HepG2 (cell line): ENCODE measurements around the gene SYNE3. TPM values are rescaled to one million over a fixed set of nuclear protein-coding genes. Genes with fewer than 3 reads are reported as not detected.

Experiments
- ATAC-seq: fragments of 200-7000 bp; cut with Tn5 transposase; 3 replicates; pipeline ENCODE4 v1.9.1; 2020; ENCODE audit warnings: mild to moderate bottlenecking, moderate library complexity
- BruUV-seq: library from RNA; stranded (reverse); fragments of 400-500 nt; replicated peaks from 2 replicates; lab custom pipeline; 2021; lab: Mats Ljungman, UMichigan
- CTCF ChIA-PET: fragments of 300-600 bp; formaldehyde crosslinking; extraction: SDS; loops from one replicate; lab custom pipeline; 2021; ENCODE audit warnings: low total read pairs, inconsistent platforms, low intra/inter-chr PET ratio; lab: Yijun Ruan, JAX
- POLR2A ChIA-PET: fragments of 350-600 bp; sonication (Branson Sonifier 250); formaldehyde crosslinking; loops from one replicate; lab custom pipeline; 2020; ENCODE audit warnings: antibody characterized with exemption, inconsistent platforms; lab: Yijun Ruan, JAX
- DNase-seq: peaks from one replicate; pipeline ENCODE4 v3.0.0-alpha.2; 2015; ENCODE audit warnings: low spot score
- FAIRE-seq: peaks from 3 replicates; lab custom pipeline; 2011; peaks lifted over from hg19 to GRCh38; lab: Jason Lieb, UNC
- H2AFZ ChIP-seq: one replicate; pipeline ENCODE4 v1.6.1; 2011; ENCODE audit warnings: low read length, inconsistent platforms
- H3K27ac ChIP-seq: fragments of 300-600 bp; 3 replicates; pipeline ENCODE4 v1.8.0; 2011; ENCODE audit warnings: mixed run types, mild to moderate bottlenecking, mixed read lengths, low read length, inconsistent platforms; ENCODE audit not compliant: insufficient read depth; ENCODE audit errors: extremely low read length
- H3K27me3 ChIP-seq, 2 experiments: fragments of 200-600 bp in 1 of 2; 2 replicates in 1 of 2; 3 replicates in 1 of 2; pipeline versions ENCODE4 v1.6.0 to v1.8.0; 2011; ENCODE audit warnings: low read length in 2 of 2, mild to moderate bottlenecking in 2 of 2, moderate library complexity in 2 of 2, inconsistent platforms in 1 of 2; ENCODE audit not compliant: insufficient read depth in 2 of 2, control insufficient read depth in 1 of 2
- H3K36me3 ChIP-seq, 2 experiments: fragments of 200-600 bp in 1 of 2; replicated peaks in 1 of 2; 2 replicates in 1 of 2; 3 replicates in 1 of 2; pipeline versions ENCODE4 v1.5.1 to v1.8.0; 2011; ENCODE audit warnings: low read length in 2 of 2, inconsistent platforms in 1 of 2; ENCODE audit not compliant: insufficient read depth in 2 of 2, control insufficient read depth in 1 of 2
- H3K4me1 ChIP-seq: 2 replicates; pipeline ENCODE4 v1.5.1; 2012; ENCODE audit warnings: low read length, inconsistent platforms; ENCODE audit not compliant: insufficient read depth
- H3K4me2 ChIP-seq: 2 replicates; pipeline ENCODE4 v1.6.0; 2011; ENCODE audit warnings: low read depth, low read length, inconsistent platforms
- H3K4me3 ChIP-seq, 3 experiments: fragments of 200-600 bp in 1 of 3; sonication (generic), shearing (Covaris generic) in 1 of 3; replicated peaks in 1 of 3; 2 replicates each; pipeline ENCODE4 v1.5.1; 2011 to 2016; ENCODE audit warnings: low read length in 3 of 3, inconsistent platforms in 2 of 3, low read depth in 2 of 3, mild to moderate bottlenecking in 2 of 3, control low read depth in 1 of 3, mixed read lengths in 1 of 3; ENCODE audit not compliant: insufficient read depth in 1 of 3
- H3K79me2 ChIP-seq: one replicate; pipeline ENCODE4 v1.6.1; 2011; ENCODE audit warnings: low read length, inconsistent platforms; ENCODE audit not compliant: insufficient read depth
- H3K9ac ChIP-seq: 2 replicates; pipeline ENCODE4 v1.6.0; 2011; ENCODE audit warnings: mild to moderate bottlenecking, low read depth, low read length, inconsistent platforms; ENCODE audit not compliant: insufficient read depth
- H3K9me3 ChIP-seq: 2 replicates; pipeline ENCODE4 v1.5.1; 2012; ENCODE audit warnings: mild to moderate bottlenecking, low read length
- H4K20me1 ChIP-seq: 2 replicates; pipeline ENCODE4 v1.6.0; 2011; ENCODE audit warnings: inconsistent platforms, mild to moderate bottlenecking, low read length, moderate library complexity; ENCODE audit not compliant: insufficient read depth
- BCL6 ChIP-seq: IDR thresholded peaks from 2 replicates; pipeline ENCODE4 v1.6.1; 2016; ENCODE audit warnings: missing genetic modification reagents, missing compliant biosample characterization
- JARID2 ChIP-seq: sonication (generic); formaldehyde crosslinking; IDR thresholded peaks from 2 replicates; pipeline ENCODE4 v1.8.1; 2023; ENCODE audit warnings: missing genetic modification reagents, inconsistent platforms; ENCODE audit not compliant: insufficient replicate concordance
- KDM4B ChIP-seq: sonication (generic); formaldehyde crosslinking; IDR thresholded peaks from 2 replicates; pipeline ENCODE4 v1.4.0; 2020; ENCODE audit warnings: missing genetic modification reagents
- MED13 ChIP-seq: sonication (generic); formaldehyde crosslinking; IDR thresholded peaks from 2 replicates; pipeline ENCODE4 v1.5.0; 2020; ENCODE audit warnings: missing genetic modification reagents
- NRL ChIP-seq: sonication (generic); formaldehyde crosslinking; IDR thresholded peaks from 2 replicates; pipeline ENCODE4 v1.5.0; 2020; ENCODE audit warnings: missing genetic modification reagents, mild to moderate bottlenecking, moderate library complexity, borderline replicate concordance
- PAWR ChIP-seq: sonication (generic); formaldehyde crosslinking; IDR thresholded peaks from 2 replicates; pipeline ENCODE4 v1.4.0; 2020; ENCODE audit warnings: missing genetic modification reagents, mild to moderate bottlenecking, borderline replicate concordance
- PCBP1 ChIP-seq: fragments of 200-400 bp; formaldehyde crosslinking; IDR thresholded peaks from 2 replicates; pipeline ENCODE4 v1.6.1; 2017; ENCODE audit warnings: mild to moderate bottlenecking, low read depth, low read length, borderline replicate concordance
- RARA ChIP-seq: IDR thresholded peaks from 2 replicates; pipeline ENCODE4 v1.6.1; 2016; ENCODE audit warnings: missing genetic modification reagents, missing compliant biosample characterization
- SETDB1 ChIP-seq: sonication (generic); formaldehyde crosslinking; IDR thresholded peaks from 2 replicates; pipeline ENCODE4 v1.5.1; 2020; ENCODE audit warnings: missing genetic modification reagents, mild to moderate bottlenecking, borderline replicate concordance
- SUZ12 ChIP-seq: fragments of 150-350 bp; IDR thresholded peaks from 2 replicates; pipeline ENCODE4 v1.6.1; 2014; ENCODE audit warnings: low read depth, low read length
- ZNF253 ChIP-seq: sonication (generic); formaldehyde crosslinking; IDR thresholded peaks from 2 replicates; pipeline ENCODE4 v1.8.0; 2022; ENCODE audit warnings: mild to moderate bottlenecking, missing genetic modification reagents, borderline replicate concordance
- ZNF317 ChIP-seq: sonication (generic); formaldehyde crosslinking; IDR thresholded peaks from 2 replicates; pipeline ENCODE4 v1.5.0; 2020; ENCODE audit warnings: mild to moderate bottlenecking, missing genetic modification reagents
- ZNF350 ChIP-seq: sonication (generic); formaldehyde crosslinking; IDR thresholded peaks from 2 replicates; pipeline ENCODE4 v1.4.0; 2020; ENCODE audit warnings: mild to moderate bottlenecking, low read depth, missing genetic modification reagents, borderline replicate concordance
- ZNF7 ChIP-seq: IDR thresholded peaks from 2 replicates; pipeline ENCODE4 v1.6.1; 2016; ENCODE audit warnings: missing biosample characterization, missing genetic modification reagents
- ZNF792 ChIP-seq: IDR thresholded peaks from 2 replicates; pipeline ENCODE4 v1.6.1; 2016
- ZNF883 ChIP-seq: sonication (generic); formaldehyde crosslinking; IDR thresholded peaks from 2 replicates; pipeline ENCODE4 v1.5.1; 2020; ENCODE audit warnings: mild to moderate bottlenecking, missing genetic modification reagents; ENCODE audit errors: not compliant biosample characterization
- WGBS: methylation state at CpG from one replicate; pipeline ENCODE4 v1.1.6; 2017; ENCODE audit warnings: low lambda C conversion rate; 5-methylcytosine and 5-hydroxymethylcytosine counted together
- in situ Hi-C: cut with HindIII; loops from 2 replicates; pipeline ENCODE4 v1.10.0; 2017; ENCODE audit warnings: low pct_unique_long_range_greater_than_20kb; ENCODE audit not compliant: extremely low pct_ligation_motif_present
- intact Hi-C: fragments of 100-400 bp; cut with micrococcal nuclease; formaldehyde crosslinking; loops from one replicate; pipeline ENCODE4 v1.10.0; 2022; ENCODE audit not compliant: unreplicated experiment
- polyA plus RNA-seq, 8 experiments: library from polyadenylated mRNA; depleted of rRNA in 3 of 8; stranded (reverse) in 7 of 8; unstranded in 1 of 8; fragments of >200 nt; fragmentation: Illumina TruSeq in 4 of 8; extraction: Trizol in 4 of 8; gene quantifications; 2 replicates each; pipeline versions ENCODE4 v1.2.1 to v1.2.3, GENCODE V29; 2011 to 2016; ENCODE audit warnings: low read depth in 4 of 8, missing spikeins in 1 of 8, mixed read lengths in 1 of 8; ENCODE audit not compliant: insufficient read depth in 1 of 8
- total RNA-seq, 5 experiments: library from RNA; depleted of rRNA; stranded (reverse); fragments of >200 nt; fragmentation: Illumina TruSeq; extraction: Trizol; gene quantifications; 2 replicates each; pipeline ENCODE4 v1.2.3, GENCODE V29; 2016; ENCODE audit warnings: low read depth in 1 of 5
- TF ChIP-seq, protein P1 (sequence below): IDR thresholded peaks from 2 replicates; pipeline ENCODE4 v1.6.1; 2016; ENCODE audit warnings: missing compliant biosample characterization, missing genetic modification reagents, borderline replicate concordance
- TF ChIP-seq, protein P2 (sequence below): IDR thresholded peaks from 2 replicates; pipeline ENCODE4 v1.6.1; 2016
- TF ChIP-seq, protein P3 (sequence below): sonication (generic); formaldehyde crosslinking; IDR thresholded peaks from 2 replicates; pipeline ENCODE4 v1.9.0; 2022; ENCODE audit warnings: missing genetic modification reagents, mild to moderate bottlenecking, borderline replicate concordance
- TF ChIP-seq, protein P4 (sequence below): sonication (generic); formaldehyde crosslinking; IDR thresholded peaks from 2 replicates; pipeline ENCODE4 v1.5.0; 2020; ENCODE audit warnings: missing genetic modification reagents, mild to moderate bottlenecking, borderline replicate concordance

SYNE3 gene
- total and polyA plus RNA-seq, 2 of the 13 experiments (the other 11 are each of a cell fraction or from before 2014, with no cell fraction given), result 7.8 to 8.0 TPM

- BruUV-seq, result no TSS peak
- Histone ChIP-seq H3K79me2 (peaks cover 5% of the 10 kb centered on the region), H3K27me3 (no peaks in the 10 kb centered on the region)
- TF ChIP-seq ZNF253 (CRISPR knock-in tag), result no peak
- TF ChIP-seq, protein P1, sequence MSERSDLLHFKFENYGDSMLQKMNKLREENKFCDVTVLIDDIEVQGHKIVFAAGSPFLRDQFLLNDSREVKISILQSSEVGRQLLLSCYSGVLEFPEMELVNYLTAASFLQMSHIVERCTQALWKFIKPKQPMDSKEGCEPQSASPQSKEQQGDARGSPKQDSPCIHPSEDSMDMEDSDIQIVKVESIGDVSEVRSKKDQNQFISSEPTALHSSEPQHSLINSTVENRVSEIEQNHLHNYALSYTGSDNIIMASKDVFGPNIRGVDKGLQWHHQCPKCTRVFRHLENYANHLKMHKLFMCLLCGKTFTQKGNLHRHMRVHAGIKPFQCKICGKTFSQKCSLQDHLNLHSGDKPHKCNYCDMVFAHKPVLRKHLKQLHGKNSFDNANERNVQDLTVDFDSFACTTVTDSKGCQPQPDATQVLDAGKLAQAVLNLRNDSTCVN, result no peak
- no peak for TF ChIP-seq ZNF883 (CRISPR knock-in tag)
- no peak for TF ChIP-seq KDM4B (CRISPR knock-in tag)
- TF ChIP-seq, protein P2, sequence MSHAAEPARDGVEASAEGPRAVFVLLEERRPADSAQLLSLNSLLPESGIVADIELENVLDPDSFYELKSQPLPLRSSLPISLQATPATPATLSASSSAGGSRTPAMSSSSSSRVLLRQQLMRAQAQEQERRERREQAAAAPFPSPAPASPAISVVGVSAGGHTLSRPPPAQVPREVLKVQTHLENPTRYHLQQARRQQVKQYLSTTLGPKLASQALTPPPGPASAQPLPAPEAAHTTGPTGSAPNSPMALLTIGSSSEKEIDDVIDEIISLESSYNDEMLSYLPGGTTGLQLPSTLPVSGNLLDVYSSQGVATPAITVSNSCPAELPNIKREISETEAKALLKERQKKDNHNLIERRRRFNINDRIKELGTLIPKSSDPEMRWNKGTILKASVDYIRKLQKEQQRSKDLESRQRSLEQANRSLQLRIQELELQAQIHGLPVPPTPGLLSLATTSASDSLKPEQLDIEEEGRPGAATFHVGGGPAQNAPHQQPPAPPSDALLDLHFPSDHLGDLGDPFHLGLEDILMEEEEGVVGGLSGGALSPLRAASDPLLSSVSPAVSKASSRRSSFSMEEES (CRISPR knock-in tag), result no peak
- TF ChIP-seq SETDB1 (CRISPR knock-in tag), result no peak
- TF ChIP-seq, protein P3, sequence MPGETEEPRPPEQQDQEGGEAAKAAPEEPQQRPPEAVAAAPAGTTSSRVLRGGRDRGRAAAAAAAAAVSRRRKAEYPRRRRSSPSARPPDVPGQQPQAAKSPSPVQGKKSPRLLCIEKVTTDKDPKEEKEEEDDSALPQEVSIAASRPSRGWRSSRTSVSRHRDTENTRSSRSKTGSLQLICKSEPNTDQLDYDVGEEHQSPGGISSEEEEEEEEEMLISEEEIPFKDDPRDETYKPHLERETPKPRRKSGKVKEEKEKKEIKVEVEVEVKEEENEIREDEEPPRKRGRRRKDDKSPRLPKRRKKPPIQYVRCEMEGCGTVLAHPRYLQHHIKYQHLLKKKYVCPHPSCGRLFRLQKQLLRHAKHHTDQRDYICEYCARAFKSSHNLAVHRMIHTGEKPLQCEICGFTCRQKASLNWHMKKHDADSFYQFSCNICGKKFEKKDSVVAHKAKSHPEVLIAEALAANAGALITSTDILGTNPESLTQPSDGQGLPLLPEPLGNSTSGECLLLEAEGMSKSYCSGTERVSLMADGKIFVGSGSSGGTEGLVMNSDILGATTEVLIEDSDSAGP (CRISPR knock-in tag), result no peak
- TF ChIP-seq, protein P4, sequence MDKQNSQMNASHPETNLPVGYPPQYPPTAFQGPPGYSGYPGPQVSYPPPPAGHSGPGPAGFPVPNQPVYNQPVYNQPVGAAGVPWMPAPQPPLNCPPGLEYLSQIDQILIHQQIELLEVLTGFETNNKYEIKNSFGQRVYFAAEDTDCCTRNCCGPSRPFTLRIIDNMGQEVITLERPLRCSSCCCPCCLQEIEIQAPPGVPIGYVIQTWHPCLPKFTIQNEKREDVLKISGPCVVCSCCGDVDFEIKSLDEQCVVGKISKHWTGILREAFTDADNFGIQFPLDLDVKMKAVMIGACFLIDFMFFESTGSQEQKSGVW (CRISPR knock-in tag), result no peak
- 0 out of 2 replicates have a peak, but pooled peaks have one; percentile 27 for TF ChIP-seq RARA
- no peak for TF ChIP-seq ZNF350 (CRISPR knock-in tag)
- no peak for TF ChIP-seq SUZ12
- TF ChIP-seq MED13 (CRISPR knock-in tag), result no peak
- TF ChIP-seq ZNF317 (CRISPR knock-in tag), result peak; percentile 94
- no peak for TF ChIP-seq ZNF7 (CRISPR knock-in tag)
- TF ChIP-seq BCL6, result peak; percentile 85
- TF ChIP-seq PAWR, result no peak
- no peak for TF ChIP-seq NRL (CRISPR knock-in tag)
- no peak for TF ChIP-seq JARID2 (CRISPR knock-in tag)
- TF ChIP-seq ZNF792 (CRISPR knock-in tag), result no peak
- no peak for TF ChIP-seq PCBP1
- TF ChIP-seq, all 625 proteins: peak for 3
- Histone ChIP-seq H3K4me1 (peaks cover 60% of the 10 kb centered on the region), H3K36me3 (no peaks in the 10 kb centered on the region; a peak in 1 of 5 replicates), H3K4me3 (no peak overlapping the region), H4K20me1 (peaks cover 4% of the 10 kb centered on the region; the same call in 1 of the 2 replicates), H3K9me3 (no peaks in the 10 kb centered on the region), H3K27ac (no peak overlapping the region), H3K4me2 (no peak overlapping the region), H3K9ac (no peak overlapping the region), H2AFZ (no peak overlapping the region)
- ChIA-PET CTCF (no interaction called here), POLR2A (no interaction called here)
- 64% methylated on average over 3 of the region's 3 CpGs for WGBS
- in situ Hi-C loops, result no loop called here
- no peak for FAIRE-seq
- ATAC-seq, result no peak
- intact Hi-C loops, result loop anchor here (5.0 kb wide), 1 partner anchor 35 kb away; no protein-coding TSS in a partner anchor
- DNase-seq, result no peak
These were observed 28.8 kb downstream of the SYNE3 start for GRCh38 chr14:95487669-95488084.
